ENCODE measurements around the gene RRP15. TPM values are rescaled to one million over a fixed set of nuclear protein-coding genes. Genes with fewer than 3 reads are reported as not detected.

RRP15 gene
- total and polyA plus RNA-seq, 2 experiments from 2014 or later, result 5.4 to 25.5 TPM

DNA sequence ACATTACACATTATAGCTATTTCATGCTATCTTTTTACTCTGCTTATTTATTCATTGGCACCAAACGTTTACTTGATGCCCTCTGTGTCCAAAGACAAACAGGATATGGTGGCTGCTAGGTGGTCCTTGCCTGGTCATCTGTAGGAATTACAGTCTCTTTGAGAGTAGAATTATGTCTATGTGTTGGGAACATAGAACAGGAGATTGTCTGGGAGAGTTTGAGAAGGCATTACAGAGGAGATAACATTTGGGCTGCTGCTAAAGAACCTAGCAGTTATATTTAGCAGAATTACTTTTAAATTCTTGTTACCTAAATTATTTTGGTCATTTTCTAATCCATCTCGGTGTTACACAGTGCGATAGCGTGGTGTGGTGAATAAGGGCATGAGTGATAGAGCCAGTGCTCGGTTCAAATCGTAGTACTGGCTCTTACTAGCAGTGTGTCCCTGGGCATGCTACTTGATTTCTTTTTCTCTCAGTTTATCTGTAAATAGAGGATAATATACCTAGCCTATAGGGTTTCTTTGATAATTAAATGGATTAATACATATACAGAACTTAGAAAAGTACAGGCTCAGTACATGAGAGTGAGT, 20.5 kb downstream of the RRP15 start:
- Histone ChIP-seq H3K36me3 (ENCODE audit: low read depth) (peaks cover 12% of the 10 kb centered on the region; the same call in 1 of the 2 replicates), H3K4me3 (no peak overlapping the region), H3K4me2 (ENCODE audit: unreplicated experiment) (no peak overlapping the region), H3K27ac (no peak overlapping the region), H3F3A (ENCODE audit: insufficient read depth) (no peaks in the 10 kb centered on the region), H3K9me3 (ENCODE audit: low read depth) (no peaks in the 10 kb centered on the region), H3K4me1 (ENCODE audit: insufficient read depth) (no peaks in the 10 kb centered on the region), H3K9ac (no peak overlapping the region), H3K27me3 (replicated peaks; ENCODE audit: insufficient read depth) (no peaks in the 10 kb centered on the region), H3K79me2 (ENCODE audit: insufficient read depth) (peaks cover 19% of the 10 kb centered on the region), H3K9me2 (ENCODE audit: insufficient read depth) (no peaks in the 10 kb centered on the region), H4K20me1 (ENCODE audit: insufficient read depth) (no peaks in the 10 kb centered on the region), H2AFZ (no peak overlapping the region)
- TF ChIP-seq EZH2 (IDR thresholded peaks at IDR 0.05; ENCODE audit: insufficient read depth, poor library complexity, severe bottlenecking) (no peak), EZH2phosphoT487 (IDR thresholded peaks at IDR 0.05; ENCODE audit: insufficient read depth, low read depth) (no peak)
- WGBS, 2 experiments (ENCODE audit: low coverage in 1 of 2, low lambda C conversion rate in 2 of 2, missing lambda C conversion rate in 2 of 2), result 90 to 91% methylated on average over 6 of the region's 6 CpGs
- in situ Hi-C loops (cut with MboI), result no loop called here
- DNase-seq, result no peak

DNA sequence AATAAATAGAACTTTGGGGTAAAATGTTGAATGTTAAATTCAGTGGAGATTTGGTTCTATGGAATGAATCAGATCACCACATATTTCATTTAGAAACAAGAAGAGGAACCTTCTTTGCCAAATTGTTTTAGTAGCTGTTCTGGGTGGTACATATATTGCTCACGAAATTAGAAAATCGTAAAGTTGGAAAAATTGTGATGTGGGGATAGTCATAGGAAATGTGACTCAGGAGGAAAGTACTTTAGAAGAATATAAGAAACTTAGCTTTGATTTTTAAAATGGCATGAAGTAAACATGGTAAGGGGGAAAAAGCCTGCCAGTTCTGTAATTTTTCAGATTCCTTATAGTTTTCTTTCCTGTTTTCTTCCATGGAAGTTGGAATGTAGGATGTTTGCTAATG, 27.4 kb downstream of the RRP15 start:
- Histone ChIP-seq H4K20me1 (ENCODE audit: insufficient read depth) (no peaks in the 10 kb centered on the region), H3K9me3 (ENCODE audit: low read depth) (no peaks in the 10 kb centered on the region), H3F3A (ENCODE audit: insufficient read depth) (peaks cover 6% of the 10 kb centered on the region; the same call in 1 of the 2 replicates), H3K36me3 (ENCODE audit: low read depth) (peaks cover 2% of the 10 kb centered on the region; the same call in 1 of the 2 replicates), H3K4me2 (ENCODE audit: unreplicated experiment) (peak overlapping the region; percentile 19), H3K79me2 (ENCODE audit: insufficient read depth) (no peaks in the 10 kb centered on the region), H3K4me3 (no peak overlapping the region), H2AFZ (no peak overlapping the region), H3K27ac (peak overlapping the region; percentile 15; the same call in 1 of the 2 replicates), H3K9me2 (ENCODE audit: insufficient read depth) (no peaks in the 10 kb centered on the region), H3K27me3 (replicated peaks; ENCODE audit: insufficient read depth) (no peaks in the 10 kb centered on the region), H3K4me1 (ENCODE audit: insufficient read depth) (peaks cover 10% of the 10 kb centered on the region), H3K9ac (no peak overlapping the region)
- DNase-seq, result peak; percentile 49
- TF ChIP-seq EZH2 (IDR thresholded peaks at IDR 0.05; ENCODE audit: insufficient read depth, poor library complexity, severe bottlenecking), result no peak
- no peak for TF ChIP-seq EZH2phosphoT487 (IDR thresholded peaks at IDR 0.05; ENCODE audit: insufficient read depth, low read depth)
- whole genome bisulfite sequencing, 2 experiments (ENCODE audit: low coverage in 1 of 2, low lambda C conversion rate in 2 of 2, missing lambda C conversion rate in 2 of 2), result 40 to 83% methylated on average over 2 of the region's 2 CpGs
- in situ Hi-C loops (cut with MboI), result no loop called here

DNA sequence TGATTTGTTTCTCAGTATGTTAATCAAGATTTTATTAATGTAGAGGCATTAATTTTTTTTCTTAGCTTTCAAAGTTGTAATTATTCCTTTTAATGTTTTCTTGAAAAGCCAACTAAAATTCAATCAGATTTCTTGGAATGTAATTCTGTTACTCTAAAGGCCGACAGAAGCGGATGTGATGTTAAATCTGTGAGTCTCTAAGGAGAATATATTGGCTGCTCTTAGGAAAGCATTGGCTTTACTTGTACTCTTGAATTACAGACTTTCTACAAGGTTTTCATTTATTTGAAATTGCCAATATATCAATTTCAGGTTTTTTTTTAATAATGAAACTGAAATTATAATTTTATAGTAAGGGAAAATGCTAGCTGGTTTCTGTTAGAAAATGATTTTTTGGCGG, 29.2 kb downstream of the RRP15 start:
- Histone ChIP-seq H3K4me2 (ENCODE audit: unreplicated experiment) (no peak overlapping the region), H3K4me3 (no peak overlapping the region), H3F3A (ENCODE audit: insufficient read depth) (peaks cover 6% of the 10 kb centered on the region; the same call in 1 of the 2 replicates), H3K79me2 (ENCODE audit: insufficient read depth) (no peaks in the 10 kb centered on the region), H3K9me3 (ENCODE audit: low read depth) (no peaks in the 10 kb centered on the region), H2AFZ (no peak overlapping the region), H3K27me3 (replicated peaks; ENCODE audit: insufficient read depth) (no peaks in the 10 kb centered on the region), H3K27ac (no peak overlapping the region), H4K20me1 (ENCODE audit: insufficient read depth) (no peaks in the 10 kb centered on the region), H3K9me2 (ENCODE audit: insufficient read depth) (no peaks in the 10 kb centered on the region), H3K4me1 (ENCODE audit: insufficient read depth) (peaks cover 10% of the 10 kb centered on the region), H3K36me3 (ENCODE audit: low read depth) (no peaks in the 10 kb centered on the region), H3K9ac (no peak overlapping the region)
- DNase-seq, result no peak
- in situ Hi-C loops (cut with MboI), result no loop called here
- 90 to 94% methylated on average over 3 of the region's 3 CpGs for WGBS, 2 experiments (ENCODE audit: low coverage in 1 of 2, low lambda C conversion rate in 2 of 2, missing lambda C conversion rate in 2 of 2)
- TF ChIP-seq EZH2 (IDR thresholded peaks at IDR 0.05; ENCODE audit: insufficient read depth, poor library complexity, severe bottlenecking) (no peak), EZH2phosphoT487 (IDR thresholded peaks at IDR 0.05; ENCODE audit: insufficient read depth, low read depth) (no peak)

DNA sequence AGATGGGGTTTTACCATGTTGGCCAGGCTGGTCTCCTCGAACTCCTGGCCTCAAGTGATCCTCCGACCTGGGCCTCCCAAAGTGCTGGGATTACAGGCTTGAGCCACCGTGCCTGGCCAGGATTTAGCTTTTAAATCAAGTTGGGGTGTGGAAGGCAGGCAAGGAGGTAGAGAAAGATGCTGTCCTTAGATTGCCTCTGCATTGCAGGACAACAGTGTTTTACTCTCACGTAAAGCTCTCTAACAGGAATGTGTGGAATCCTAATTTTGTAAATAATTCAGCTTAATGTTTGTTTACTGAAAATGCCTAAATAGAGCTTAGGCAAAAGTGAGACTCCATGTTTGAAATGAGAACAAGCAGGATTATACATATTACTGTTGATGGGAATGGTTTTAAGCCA, 30.5 kb downstream of the RRP15 start:
- Histone ChIP-seq H3K4me3 (no peak overlapping the region), H2AFZ (no peak overlapping the region), H3K4me1 (ENCODE audit: insufficient read depth) (peaks cover 10% of the 10 kb centered on the region), H3K36me3 (ENCODE audit: low read depth) (no peaks in the 10 kb centered on the region), H3K27ac (no peak overlapping the region), H3K9me2 (ENCODE audit: insufficient read depth) (no peaks in the 10 kb centered on the region), H3K27me3 (replicated peaks; ENCODE audit: insufficient read depth) (no peaks in the 10 kb centered on the region), H3K9ac (no peak overlapping the region), H3K9me3 (ENCODE audit: low read depth) (no peaks in the 10 kb centered on the region), H3F3A (ENCODE audit: insufficient read depth) (peaks cover 6% of the 10 kb centered on the region; the same call in 1 of the 2 replicates), H3K4me2 (ENCODE audit: unreplicated experiment) (no peak overlapping the region), H4K20me1 (ENCODE audit: insufficient read depth) (no peaks in the 10 kb centered on the region), H3K79me2 (ENCODE audit: insufficient read depth) (no peaks in the 10 kb centered on the region)
- WGBS, 2 experiments (ENCODE audit: low coverage in 1 of 2, low lambda C conversion rate in 2 of 2, missing lambda C conversion rate in 2 of 2), result 94 to 97% methylated on average over 4 of the region's 4 CpGs
- no peak for DNase-seq
- in situ Hi-C loops (cut with MboI), result no loop called here
- TF ChIP-seq EZH2 (IDR thresholded peaks at IDR 0.05; ENCODE audit: insufficient read depth, poor library complexity, severe bottlenecking), result no peak
- TF ChIP-seq EZH2phosphoT487 (IDR thresholded peaks at IDR 0.05; ENCODE audit: insufficient read depth, low read depth), result no peak

Measured in GM23248 (cell line).